Lung (tissue), 12 donors: ENCODE data around the gene PCDHGB3. TPM values are rescaled to one million over a fixed set of nuclear protein-coding genes. Genes with fewer than 3 reads are reported as not detected.

Experiments
- ATAC-seq: fragments of 200-7000 bp; cut with Tn5 transposase; one replicate; pipeline ENCODE4 v1.9.1; 2020; ENCODE audit warnings: moderate number of reproducible peaks; ENCODE audit not compliant: insufficient read depth, low FRiP score
- DNase-seq, 3 donors: peaks; one replicate each; pipeline ENCODE4 v3.0.0-alpha.2; 2013 to 2017
- H3K27ac ChIP-seq, 2 donors: one replicate each; pipeline ENCODE4 v1.5.1; 2013; ENCODE audit warnings: mild to moderate bottlenecking in 2 of 2, moderate library complexity in 2 of 2, control low read depth in 1 of 2, inconsistent platforms in 1 of 2, low read depth in 1 of 2, low read length in 1 of 2
- H3K27me3 ChIP-seq, 3 donors: one replicate each; pipeline ENCODE4 v1.5.1; 2013; ENCODE audit warnings: low read length in 2 of 3; ENCODE audit not compliant: control insufficient read depth in 3 of 3, insufficient read depth in 3 of 3
- H3K36me3 ChIP-seq, 4 donors: one replicate each; pipeline ENCODE4 v1.5.1; 2013; ENCODE audit warnings: low read length in 4 of 4, mild to moderate bottlenecking in 1 of 4, moderate library complexity in 1 of 4; ENCODE audit not compliant: control insufficient read depth in 4 of 4, insufficient read depth in 4 of 4
- H3K4me1 ChIP-seq, 5 donors: one replicate each; pipeline ENCODE4 v1.5.1; 2013; ENCODE audit warnings: low read length in 5 of 5, mild to moderate bottlenecking in 2 of 5, moderate library complexity in 1 of 5; ENCODE audit not compliant: control insufficient read depth in 5 of 5, insufficient read depth in 5 of 5
- H3K4me3 ChIP-seq: one replicate; pipeline ENCODE4 v1.5.1; 2013; ENCODE audit warnings: mild to moderate bottlenecking, control low read depth, moderate library complexity
- H3K9ac ChIP-seq, 2 donors: one replicate each; pipeline ENCODE4 v1.5.1; 2013; ENCODE audit warnings: low read length in 2 of 2, control low read depth in 1 of 2; ENCODE audit not compliant: insufficient read depth in 1 of 2
- H3K9me3 ChIP-seq, 4 donors: one replicate each; pipeline ENCODE4 v1.5.1; 2013; ENCODE audit warnings: low read length in 3 of 4, mild to moderate bottlenecking in 1 of 4, moderate library complexity in 1 of 4; ENCODE audit not compliant: control insufficient read depth in 4 of 4, insufficient read depth in 3 of 4
- CTCF ChIP-seq: IDR thresholded peaks from 2 replicates; pipeline ENCODE4 v1.5.1; 2012; ENCODE audit warnings: mild to moderate bottlenecking; ENCODE audit errors: control extremely low read depth, extremely low read depth
- WGBS, 2 donors: extraction: QIAGEN DNeasy Blood & Tissue Kit; methylation state at CpG; one replicate each; pipeline ENCODE4 v1.1.7; 2013; 5-methylcytosine and 5-hydroxymethylcytosine counted together
- polyA plus RNA-seq, 2 donors: library from polyadenylated mRNA; stranded (reverse); fragments of 200-250 nt; gene quantifications; one replicate each; pipeline ENCODE4 v1.2.1, GENCODE V29; 2013
- total RNA-seq, 2 donors: library from RNA; depleted of rRNA in 1 of 2; stranded (reverse); fragments of >200 nt in 1 of 2; gene quantifications; one replicate each; pipeline ENCODE4 v1.2.1, GENCODE V29; 2014 to 2021
- donor health status: control.
- donor health status: control.
- donor health status: Bipolar disorder and iron deficiency.
- donor health status: healthy.
- donor health status: DM: yes; HTN: yes; CAD: no.

Gene PCDHGB3
- total and polyA plus RNA-seq, 4 donors, result 0.18 to 7.9 (median 1.7) TPM

- Histone ChIP-seq H3K9me3 (peaks cover 11 to 50% (median 26%) of the 10 kb centered on the region in 4 donors), H3K4me3 (no peak overlapping the region), H3K36me3 (peaks cover 0 to 3% (median 0%) of the 10 kb centered on the region in 4 donors), H3K27ac (no peak overlapping the region), H3K4me1 (no peaks in the 10 kb centered on the region), H3K27me3 (no peaks in the 10 kb centered on the region), H3K9ac (no peak overlapping the region)
- ATAC-seq (no peak), DNase-seq (no peak)
- WGBS, 2 donors, result 44 to 50% methylated on average over 19 of the region's 19 CpGs
- TF ChIP-seq CTCF, result no peak
Observed at GRCh38 chr5:141356950-141357349, 13.1 kb upstream of the PCDHGB3 start.

- Histone ChIP-seq H3K9me3 (peaks cover 11 to 55% (median 29%) of the 10 kb centered on the region in 4 donors), H3K4me3 (no peak within 1 kb of the TSS), H3K4me1 (peaks cover 0 to 2% (median 0%) of the 10 kb centered on the region in 5 donors), H3K27me3 (peaks cover 0 to 5% (median under 1%) of the 10 kb centered on the region in 3 donors), H3K36me3 (peaks cover 0 to 3% (median 0%) of the 10 kb centered on the region in 4 donors), H3K9ac (no peak within 1 kb of the TSS), H3K27ac (no peak within 1 kb of the TSS)
- ATAC-seq (no peak), DNase-seq (peak in 2 of 3 donors; percentile 43 to 44)
- no peak for TF ChIP-seq CTCF
- WGBS, 2 donors, result 18 to 20% methylated on average over 24 of the region's 24 CpGs
Observed at GRCh38 chr5:141359790-141360426, 10.1 kb upstream of the PCDHGB3 start, which contains the start of gene PCDHGB2. TSS of gene PCDHGB2 (plus strand) at chr5:141359994. CDS start at chr5:141360136, 142 bp downstream.

- Histone ChIP-seq H3K9me3 (peaks cover 11 to 55% (median 33%) of the 10 kb centered on the region in 4 donors), H3K36me3 (peaks cover 0 to 3% (median 0%) of the 10 kb centered on the region in 4 donors), H3K4me3 (no peak overlapping the region), H3K4me1 (peaks cover 0 to 2% (median 0%) of the 10 kb centered on the region in 5 donors), H3K27ac (no peak overlapping the region), H3K9ac (no peak overlapping the region), H3K27me3 (peaks cover 0 to 5% (median 3%) of the 10 kb centered on the region in 3 donors)
- DNase-seq (no peak), ATAC-seq (no peak)
- 37 to 42% methylated on average over 15 of the region's 15 CpGs for WGBS, 2 donors
- TF ChIP-seq CTCF, result no peak
Observed at GRCh38 chr5:141360685-141361084, 9.4 kb upstream of the PCDHGB3 start.
